ENCODE measurements around the gene ITGB4.
A peak's percentile ranks its signal among the peaks of the same experiment; 100 is the strongest.
"Not testable (repeated sequence)": the region's sequence is repeated elsewhere in the genome, so short reads cannot be mapped to it uniquely, and the experiment has no call there.

ITGB4 gene

GRCh38 chr17:75752802-75753513 is 31.7 kb downstream of the ITGB4 start:
- DNase-seq: no peak

DNA sequence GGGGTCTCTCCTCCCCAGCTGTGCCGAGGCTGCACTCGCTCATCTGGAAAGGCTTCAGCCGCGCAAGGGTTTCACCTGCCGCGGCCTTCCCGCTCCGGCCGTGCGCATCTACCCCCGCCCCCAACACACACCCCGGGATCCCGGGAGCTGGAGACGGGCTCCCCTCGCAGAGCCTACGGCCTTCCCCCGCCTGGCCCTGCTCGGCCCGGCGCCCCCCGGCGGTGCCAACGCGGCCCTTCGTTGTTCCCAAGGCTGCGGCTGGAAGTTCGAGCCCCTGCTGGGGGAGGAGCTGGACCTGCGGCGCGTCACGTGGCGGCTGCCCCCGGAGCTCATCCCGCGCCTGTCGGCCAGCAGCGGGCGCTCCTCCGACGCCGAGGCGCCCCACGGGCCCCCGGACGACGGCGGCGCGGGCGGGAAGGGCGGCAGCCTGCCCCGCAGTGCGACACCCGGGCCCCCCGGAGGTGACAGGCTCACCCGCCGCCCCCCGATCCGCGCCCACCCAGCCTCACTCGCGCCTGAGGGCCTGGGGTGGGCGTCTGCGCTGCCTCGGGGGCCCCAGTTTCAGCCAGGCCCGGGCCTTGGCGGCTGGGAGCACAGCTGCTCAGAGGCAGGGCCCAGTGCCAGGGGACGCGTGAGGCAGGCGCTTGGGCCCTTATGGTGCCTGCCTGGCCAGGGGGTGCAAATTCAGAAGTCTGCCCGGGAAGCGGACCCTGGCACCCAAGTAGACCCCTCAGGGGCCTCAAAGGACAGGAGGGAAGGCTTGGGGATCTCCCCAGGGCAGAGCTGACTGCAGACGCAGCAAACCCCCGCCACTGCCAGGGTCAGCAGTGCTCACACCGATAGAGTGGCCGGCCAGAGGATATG is 32.5 kb downstream of the ITGB4 start:
- peak; percentile 79 for ATAC-seq
- DNase-seq: peak; percentile 79 to 83
- Mint-ChIP-seq H3K9me3 (no peaks in the 10 kb centered on the region), H3K27me3 (no peaks in the 10 kb centered on the region), H3K4me3 (peak overlapping the region; percentile 70 to 73), H3K4me1 (peaks cover 31% of the 10 kb centered on the region), H3K27ac (no peak overlapping the region)

More at GRCh38 chr17:75752802-75753513, 31.7 kb downstream of the ITGB4 start:
- Mint-ChIP-seq H3K27ac (peak overlapping the region; percentile 30 to 84), H3K4me1 (peaks cover 34% of the 10 kb centered on the region), H3K9me3 (no peaks in the 10 kb centered on the region), H3K4me3 (peak overlapping the region; percentile 70 to 73), H3K27me3 (peaks cover 2% of the 10 kb centered on the region)
- no peak for ATAC-seq

DNA sequence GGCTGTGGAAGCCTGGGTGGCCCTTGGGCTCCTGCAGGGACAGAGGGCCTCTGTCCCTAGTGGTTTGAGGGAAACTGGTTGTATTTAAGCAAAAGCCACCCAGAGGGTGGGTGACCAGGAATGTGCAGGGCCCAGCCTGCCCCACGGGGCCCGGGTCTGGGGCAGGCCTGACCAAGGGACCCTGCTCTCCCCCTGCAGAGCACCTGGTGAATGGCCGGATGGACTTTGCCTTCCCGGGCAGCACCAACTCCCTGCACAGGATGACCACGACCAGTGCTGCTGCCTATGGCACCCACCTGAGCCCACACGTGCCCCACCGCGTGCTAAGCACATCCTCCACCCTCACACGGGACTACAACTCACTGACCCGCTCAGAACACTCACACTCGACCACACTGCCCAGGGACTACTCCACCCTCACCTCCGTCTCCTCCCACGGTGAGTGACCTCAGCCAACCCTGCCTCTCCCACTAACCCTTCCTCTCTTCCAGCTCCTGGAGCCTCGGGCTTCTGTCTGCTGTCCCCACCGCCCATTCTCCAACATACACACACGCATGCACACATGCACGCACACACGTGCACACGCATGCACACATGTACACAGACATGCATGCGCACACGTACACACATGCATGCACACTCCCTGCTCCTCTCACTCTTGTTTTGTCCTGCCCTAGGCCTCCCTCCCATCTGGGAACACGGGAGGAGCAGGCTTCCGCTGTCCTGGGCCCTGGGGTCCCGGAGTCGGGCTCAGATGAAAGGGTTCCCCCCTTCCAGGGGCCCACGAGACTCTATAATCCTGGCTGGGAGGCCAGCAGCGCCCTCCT is 33.3 kb downstream of the ITGB4 start:
- Mint-ChIP-seq H3K4me1 (peaks cover 29% of the 10 kb centered on the region), H3K4me3 (peak overlapping the region; percentile 56 to 64), H3K27me3 (no peaks in the 10 kb centered on the region), H3K9me3 (no peaks in the 10 kb centered on the region), H3K27ac (peak overlapping the region; percentile 28 to 81)
- DNase-seq (no peak), ATAC-seq (no peak)

DNA sequence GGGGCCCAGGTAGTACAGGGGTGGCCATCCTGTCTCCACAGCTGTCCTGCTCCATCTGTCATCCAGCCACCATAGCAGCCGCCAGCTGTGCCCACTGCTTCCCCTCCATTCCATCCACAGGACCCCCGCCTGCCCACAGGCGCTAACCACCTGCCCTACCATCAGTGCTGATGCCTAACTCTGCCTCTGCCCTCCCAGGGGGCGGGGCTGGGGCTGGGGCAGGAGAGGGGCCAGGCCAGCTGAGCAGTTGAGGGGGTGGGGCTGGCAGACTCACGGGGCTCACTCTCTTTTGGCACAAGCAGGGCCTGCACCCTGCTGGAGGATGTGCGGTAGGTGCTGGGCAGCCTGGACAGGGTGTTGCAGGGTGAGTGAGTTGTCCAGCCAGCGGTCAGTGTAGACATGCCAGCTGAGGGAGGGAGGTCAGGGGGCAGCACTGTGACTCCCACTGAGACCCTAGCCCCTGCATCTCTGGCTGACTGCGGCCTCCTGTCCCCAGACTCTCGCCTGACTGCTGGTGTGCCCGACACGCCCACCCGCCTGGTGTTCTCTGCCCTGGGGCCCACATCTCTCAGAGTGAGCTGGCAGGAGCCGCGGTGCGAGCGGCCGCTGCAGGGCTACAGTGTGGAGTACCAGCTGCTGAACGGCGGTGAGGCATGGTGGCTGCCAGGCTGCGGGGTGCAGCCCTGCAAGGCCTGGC is 34.1 kb downstream of the ITGB4 start:
- no peak for ATAC-seq
- Mint-ChIP-seq H3K9me3 (no peaks in the 10 kb centered on the region), H3K27me3 (no peaks in the 10 kb centered on the region), H3K4me1 (peaks cover 22% of the 10 kb centered on the region), H3K4me3 (peak overlapping the region; percentile 56 to 64), H3K27ac (peak overlapping the region in 1 of 2 donors; percentile 28)
- DNase-seq: no peak

DNA sequence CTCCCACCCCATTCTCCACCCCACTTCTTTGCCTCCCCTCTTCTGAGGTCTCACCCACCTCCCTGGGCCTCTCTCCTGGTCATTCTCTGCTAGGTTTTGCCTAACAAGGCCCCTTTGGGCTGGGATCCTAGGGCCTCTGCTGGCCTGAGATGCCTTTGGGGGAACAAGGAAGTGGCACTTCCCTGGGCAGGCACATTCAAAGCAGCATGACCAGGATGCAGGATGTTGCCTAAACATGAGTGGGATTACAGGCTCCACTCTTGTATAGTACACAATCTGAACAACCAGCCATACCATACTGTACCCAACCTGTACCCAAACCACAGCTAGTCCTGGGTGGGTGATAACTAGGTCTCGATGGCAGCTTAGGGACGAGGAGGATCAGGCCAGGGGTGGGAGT is 34.7 kb downstream of the ITGB4 start:
- no peak overlapping the region for H3K27ac Mint-ChIP-seq
- no peaks in the 10 kb centered on the region for H3K27me3 Mint-ChIP-seq
- DNase-seq (no peak), ATAC-seq (no peak)
- H3K4me3 Mint-ChIP-seq: no peak overlapping the region
- H3K9me3 Mint-ChIP-seq: no peaks in the 10 kb centered on the region
- peaks cover 19% of the 10 kb centered on the region for H3K4me1 Mint-ChIP-seq

DNA sequence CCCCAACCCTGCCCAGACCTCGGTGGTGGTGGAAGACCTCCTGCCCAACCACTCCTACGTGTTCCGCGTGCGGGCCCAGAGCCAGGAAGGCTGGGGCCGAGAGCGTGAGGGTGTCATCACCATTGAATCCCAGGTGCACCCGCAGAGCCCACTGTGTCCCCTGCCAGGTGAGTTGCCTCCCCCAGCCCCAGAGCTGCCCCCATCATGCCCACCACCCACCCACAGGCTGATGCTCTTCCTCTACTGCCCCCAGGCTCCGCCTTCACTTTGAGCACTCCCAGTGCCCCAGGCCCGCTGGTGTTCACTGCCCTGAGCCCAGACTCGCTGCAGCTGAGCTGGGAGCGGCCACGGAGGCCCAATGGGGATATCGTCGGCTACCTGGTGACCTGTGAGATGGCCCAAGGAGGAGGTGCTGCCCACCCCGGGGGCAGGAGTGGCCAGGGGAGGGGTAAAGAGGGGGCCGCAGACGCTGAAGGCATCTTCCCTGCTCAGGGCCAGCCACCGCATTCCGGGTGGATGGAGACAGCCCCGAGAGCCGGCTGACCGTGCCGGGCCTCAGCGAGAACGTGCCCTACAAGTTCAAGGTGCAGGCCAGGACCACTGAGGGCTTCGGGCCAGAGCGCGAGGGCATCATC is 35.3 kb downstream of the ITGB4 start:
- ATAC-seq (no peak), DNase-seq (no peak)
- Mint-ChIP-seq H3K4me1 (peaks cover 19% of the 10 kb centered on the region), H3K4me3 (no peak overlapping the region), H3K9me3 (no peaks in the 10 kb centered on the region), H3K27me3 (no peaks in the 10 kb centered on the region), H3K27ac (no peak overlapping the region)

DNA sequence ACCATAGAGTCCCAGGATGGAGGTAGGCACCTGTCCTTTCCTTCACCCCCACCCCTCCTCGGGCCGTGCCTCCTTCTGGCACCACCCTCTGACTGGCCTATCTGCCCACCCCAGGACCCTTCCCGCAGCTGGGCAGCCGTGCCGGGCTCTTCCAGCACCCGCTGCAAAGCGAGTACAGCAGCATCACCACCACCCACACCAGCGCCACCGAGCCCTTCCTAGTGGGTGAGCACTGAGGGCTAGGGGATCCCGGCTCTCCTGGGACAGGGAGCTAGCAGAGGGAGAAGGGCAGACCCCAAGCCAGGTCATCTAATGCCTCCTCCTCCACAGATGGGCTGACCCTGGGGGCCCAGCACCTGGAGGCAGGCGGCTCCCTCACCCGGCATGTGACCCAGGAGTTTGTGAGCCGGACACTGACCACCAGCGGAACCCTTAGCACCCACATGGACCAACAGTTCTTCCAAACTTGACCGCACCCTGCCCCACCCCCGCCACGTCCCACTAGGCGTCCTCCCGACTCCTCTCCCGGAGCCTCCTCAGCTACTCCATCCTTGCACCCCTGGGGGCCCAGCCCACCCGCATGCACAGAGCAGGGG is 35.9 kb downstream of the ITGB4 start:
- no peak for DNase-seq
- no peak for ATAC-seq
- H3K4me1 Mint-ChIP-seq: peaks cover 19% of the 10 kb centered on the region

GRCh38 chr17:75758131-75758905 is 37.1 kb downstream of the ITGB4 start:
- Mint-ChIP-seq H3K27ac (no peak overlapping the region), H3K27me3 (no peaks in the 10 kb centered on the region), H3K4me1 (peaks cover 25% of the 10 kb centered on the region), H3K9me3 (no peaks in the 10 kb centered on the region), H3K4me3 (no peak overlapping the region)
- DNase-seq (no peak), ATAC-seq (no peak)

More for the DNA sequence above, 35.9 kb downstream of the ITGB4 start:
- Mint-ChIP-seq H3K27me3 (no peaks in the 10 kb centered on the region), H3K4me3 (no peak overlapping the region), H3K9me3 (no peaks in the 10 kb centered on the region), H3K27ac (no peak overlapping the region)

GRCh38 chr17:75759457-75759856 is 38.2 kb downstream of the ITGB4 start:
- no peak for ATAC-seq
- Mint-ChIP-seq H3K4me1 (peaks cover 30% of the 10 kb centered on the region), H3K9me3 (no peaks in the 10 kb centered on the region), H3K27ac (no peak overlapping the region), H3K27me3 (no peaks in the 10 kb centered on the region), H3K4me3 (no peak overlapping the region)
- no peak for DNase-seq

- ATAC-seq, H3K27me3 Mint-ChIP-seq, H3K27ac Mint-ChIP-seq, DNase-seq, H3K9me3 Mint-ChIP-seq, H3K4me3 Mint-ChIP-seq: not testable (repeated sequence)
- H3K4me1 Mint-ChIP-seq: peaks cover 26% of the 10 kb centered on the region
These were observed 38.9 kb downstream of the ITGB4 start for GRCh38 chr17:75759978-75760640.

GRCh38 chr17:75762513-75763268 is 41.4 kb downstream of the ITGB4 start:
- H3K4me3 Mint-ChIP-seq: peak overlapping the region; percentile 35 to 59

GRCh38 chr17:75763269-75763607 is 42.0 kb downstream of the ITGB4 start:
- H3K4me1 Mint-ChIP-seq: peaks cover 30% of the 10 kb centered on the region
- no peak for DNase-seq
- H3K4me3 Mint-ChIP-seq: peak overlapping the region; percentile 22 to 59
- no peak for ATAC-seq
- no peaks in the 10 kb centered on the region for H3K27me3 Mint-ChIP-seq
- no peaks in the 10 kb centered on the region for H3K9me3 Mint-ChIP-seq
- peak overlapping the region in 1 of 2 donors; percentile 84 for H3K27ac Mint-ChIP-seq

More at GRCh38 chr17:75762513-75763268, 41.4 kb downstream of the ITGB4 start:
- H3K27ac Mint-ChIP-seq: peak overlapping the region in 1 of 2 donors; percentile 84
- H3K4me1 Mint-ChIP-seq: peaks cover 30% of the 10 kb centered on the region
- H3K9me3 Mint-ChIP-seq: no peaks in the 10 kb centered on the region
- no peak for DNase-seq
- no peaks in the 10 kb centered on the region for H3K27me3 Mint-ChIP-seq
- no peak for ATAC-seq
